Right atrium auricular region (tissue), 2 donors: ENCODE measurements around the gene SORCS1. TPM values are rescaled to one million over a fixed set of nuclear protein-coding genes. Genes with fewer than 3 reads are reported as not detected.

Source experiments
- DNase-seq: peaks from one replicate; pipeline ENCODE4 v3.0.0-alpha.2; 2019; ENCODE audit warnings: low spot score
- H3K27ac ChIP-seq, 2 donors: fragments of 200-600 bp; sonication (generic); 1 replicate in 1 of 2; 2 replicates in 1 of 2; pipeline ENCODE4 v1.5.1; 2016 to 2019
- H3K27me3 ChIP-seq, 2 donors: fragments of 200-600 bp; sonication (generic); one replicate each; pipeline versions ENCODE4 v1.5.1 to v1.6.0; 2017 to 2019
- H3K36me3 ChIP-seq: fragments of 200-600 bp; sonication (generic); one replicate; pipeline ENCODE4 v1.5.1; 2016
- H3K4me1 ChIP-seq, 2 donors: fragments of 200-600 bp; sonication (generic); one replicate each; pipeline versions ENCODE4 v1.5.1 to v1.6.0; 2017 to 2019
- H3K4me3 ChIP-seq, 2 donors: fragments of 200-600 bp; sonication (generic); 1 replicate in 1 of 2; 2 replicates in 1 of 2; pipeline ENCODE4 v1.5.1; 2017 to 2019; ENCODE audit warnings: mild to moderate bottlenecking in 1 of 2, moderate library complexity in 1 of 2
- H3K9me3 ChIP-seq, 2 donors: fragments of 200-600 bp; sonication (generic); one replicate each; pipeline ENCODE4 v1.5.1; 2019
- CTCF ChIP-seq, 2 donors: fragments of 200-600 bp; sonication (generic); IDR thresholded peaks; one replicate each; pipeline ENCODE4 v1.5.1; 2019; ENCODE audit warnings: antibody characterized with exemption in 2 of 2
- total RNA-seq, 2 donors: library from RNA; depleted of rRNA; stranded (reverse); fragments of >200 nt; gene quantifications; one replicate each; pipeline ENCODE4 v1.1.0, GENCODE V29; 2016

Gene SORCS1
- total RNA-seq, 2 donors from 2014 or later: 1.6 to 4.2 TPM

- TF ChIP-seq CTCF (IDR thresholded peaks at IDR 0.05): no peak
- no peaks in the 10 kb centered on the region for H3K27me3 ChIP-seq
Observed at GRCh38 chr10:107168738-107169137, 4.2 kb upstream of the SORCS1 start.

GRCh38 chr10:107166403-107166802, 1.9 kb upstream of the SORCS1 start:
- H3K27ac ChIP-seq: no peak overlapping the region
- no peaks in the 10 kb centered on the region for H3K9me3 ChIP-seq
- H3K36me3 ChIP-seq: no peaks in the 10 kb centered on the region
- no peaks in the 10 kb centered on the region for H3K27me3 ChIP-seq
- DNase-seq: no peak
- H3K4me3 ChIP-seq: no peak overlapping the region
- no peak for TF ChIP-seq CTCF (IDR thresholded peaks at IDR 0.05)
- peaks cover 0 to 4% of the 10 kb centered on the region in 2 donors for H3K4me1 ChIP-seq

More at GRCh38 chr10:107168738-107169137, 4.2 kb upstream of the SORCS1 start:
- no peak overlapping the region for H3K4me3 ChIP-seq
- DNase-seq: no peak
- no peaks in the 10 kb centered on the region for H3K9me3 ChIP-seq
- H3K27ac ChIP-seq: no peak overlapping the region
- H3K36me3 ChIP-seq: no peaks in the 10 kb centered on the region
- H3K4me1 ChIP-seq: peaks cover 0 to 4% of the 10 kb centered on the region in 2 donors

GRCh38 chr10:107164992-107165391, 486 bp upstream of the SORCS1 start:
- no peaks in the 10 kb centered on the region for H3K27me3 ChIP-seq
- no peak overlapping the region for H3K27ac ChIP-seq
- H3K4me1 ChIP-seq: peaks cover 0 to 4% of the 10 kb centered on the region in 2 donors
- H3K36me3 ChIP-seq: no peaks in the 10 kb centered on the region
- peak overlapping the region; percentile 23 to 49 for H3K4me3 ChIP-seq
- DNase-seq: no peak
- no peak for TF ChIP-seq CTCF (IDR thresholded peaks at IDR 0.05)
- no peaks in the 10 kb centered on the region for H3K9me3 ChIP-seq

GRCh38 chr10:107163076-107163855, 1.2 kb downstream of the SORCS1 start:
- Histone ChIP-seq H3K27me3 (no peaks in the 10 kb centered on the region), H3K4me1 (peaks cover 0 to 4% of the 10 kb centered on the region in 2 donors), H3K36me3 (no peaks in the 10 kb centered on the region), H3K4me3 (peak overlapping the region; percentile 38 to 49), H3K9me3 (no peaks in the 10 kb centered on the region), H3K27ac (no peak overlapping the region)
- TF ChIP-seq CTCF (IDR thresholded peaks at IDR 0.05): no peak
- DNase-seq: no peak

GRCh38 chr10:107160866-107161265, 3.6 kb downstream of the SORCS1 start:
- no peak for TF ChIP-seq CTCF (IDR thresholded peaks at IDR 0.05)
- Histone ChIP-seq H3K36me3 (no peaks in the 10 kb centered on the region), H3K27me3 (no peaks in the 10 kb centered on the region), H3K9me3 (no peaks in the 10 kb centered on the region), H3K27ac (no peak overlapping the region), H3K4me3 (no peak overlapping the region), H3K4me1 (peaks cover 0 to 4% of the 10 kb centered on the region in 2 donors)
- no peak for DNase-seq
